SU-DHL-6 (cell line): ENCODE results near the gene CFAP210.

Experiments used
- H2AFZ ChIP-seq: fragments of 200-600 bp; sonication (generic); 2 replicates; pipeline ENCODE4 v1.6.1; 2014; ENCODE audit warnings: low read depth, mild to moderate bottlenecking, moderate library complexity, mixed read lengths, antibody characterized with exemption, low read length; ENCODE audit not compliant: severe bottlenecking
- H3F3A ChIP-seq: fragments of 200-600 bp; shearing (Covaris generic); 2 replicates; pipeline ENCODE4 v1.6.0; 2016; ENCODE audit warnings: antibody characterized with exemption, mild to moderate bottlenecking; ENCODE audit not compliant: insufficient read depth
- H3K27ac ChIP-seq: fragments of 200-600 bp; sonication (generic); 2 replicates; pipeline ENCODE4 v1.5.1; 2016; ENCODE audit warnings: low read depth, mild to moderate bottlenecking, low read length, moderate library complexity, mixed read lengths
- H3K27me3 ChIP-seq: fragments of 200-600 bp; sonication (generic), shearing (Covaris generic); 2 replicates; pipeline ENCODE4 v1.6.0; 2014; ENCODE audit warnings: mild to moderate bottlenecking, low read length
- H3K36me3 ChIP-seq: fragments of 200-600 bp; sonication (generic); 2 replicates; pipeline ENCODE4 v1.6.1; 2014; ENCODE audit warnings: mild to moderate bottlenecking, low read length, mixed read lengths
- H3K4me2 ChIP-seq: fragments of 300-600, 200-600 bp; shearing (Covaris generic), sonication (generic); 2 replicates; pipeline ENCODE4 v1.6.0; 2014; ENCODE audit warnings: low read length, low read depth, mild to moderate bottlenecking; ENCODE audit not compliant: poor library complexity, severe bottlenecking
- H3K4me3 ChIP-seq: fragments of 200-600 bp; sonication (generic); 2 replicates; pipeline ENCODE4 v1.5.1; 2014; ENCODE audit warnings: antibody characterized with exemption, low read length, mild to moderate bottlenecking, mixed read lengths; ENCODE audit not compliant: insufficient read depth, poor library complexity, severe bottlenecking
- H3K79me2 ChIP-seq: fragments of 200-600 bp; sonication (generic); 2 replicates; pipeline ENCODE4 v1.6.1; 2014; ENCODE audit warnings: mild to moderate bottlenecking, low read length, moderate library complexity; ENCODE audit not compliant: insufficient read depth
- H3K9ac ChIP-seq: fragments of 200-600 bp; sonication (generic); 2 replicates; pipeline ENCODE4 v1.7.0; 2014; ENCODE audit warnings: mild to moderate bottlenecking, low read length
- H3K9me2 ChIP-seq: fragments of 200-600 bp; sonication (generic); replicated peaks from 2 replicates; pipeline ENCODE4 v1.6.1; 2014; ENCODE audit warnings: low read length; ENCODE audit not compliant: insufficient read depth
- H3K9me3 ChIP-seq: fragments of 200-600 bp; sonication (generic); 2 replicates; pipeline ENCODE4 v1.6.1; 2014; ENCODE audit warnings: low read length, mixed read lengths; ENCODE audit not compliant: insufficient read depth
- H4K20me1 ChIP-seq: fragments of 200-600 bp; sonication (generic); 2 replicates; pipeline ENCODE4 v1.6.1; 2014; ENCODE audit warnings: low read depth, mild to moderate bottlenecking, antibody characterized with exemption, low read length, moderate library complexity, mixed read lengths
- EZH2phosphoT487 ChIP-seq: fragments of 200-600 bp; sonication (generic), shearing (Covaris generic); conservative IDR thresholded peaks from 2 replicates; pipeline ENCODE4 v1.6.1; 2018; ENCODE audit warnings: mild to moderate bottlenecking, antibody characterized with exemption, low read length, moderate library complexity, mixed read lengths
- TF ChIP-seq, protein P1 (sequence below): fragments of 200-600 bp; sonication (generic); IDR thresholded peaks from one replicate; pipeline ENCODE4 v1.5.1; 2017; ENCODE audit warnings: antibody characterized with exemption, mild to moderate bottlenecking, low read length, moderate library complexity; ENCODE audit not compliant: insufficient read depth, poor library complexity, severe bottlenecking

Gene CFAP210

DNA sequence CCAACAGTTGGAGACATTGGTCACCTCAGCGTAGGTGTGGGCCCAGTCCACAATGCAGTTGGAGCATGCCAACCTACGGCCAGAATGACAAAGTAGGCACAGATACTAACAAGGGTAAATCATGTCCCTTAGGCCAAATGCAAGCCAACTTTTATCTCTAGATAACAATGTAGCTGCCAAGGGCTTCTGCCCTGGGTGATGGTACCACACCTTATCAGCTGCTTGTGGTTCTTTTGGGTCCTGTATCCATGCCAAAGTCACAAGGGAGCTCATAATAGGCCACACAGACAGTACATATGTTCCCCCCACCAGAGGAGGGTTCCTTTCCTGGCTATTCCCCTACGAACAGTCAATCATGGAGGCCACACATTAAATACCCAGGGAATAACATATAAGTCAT is 19.1 kb upstream of the CFAP210 start:
- no peaks in the 10 kb centered on the region for H3K27me3 ChIP-seq
- H2AFZ ChIP-seq: no peak overlapping the region
- H3K9me2 ChIP-seq: no peaks in the 10 kb centered on the region
- no peaks in the 10 kb centered on the region for H4K20me1 ChIP-seq
- H3K79me2 ChIP-seq: no peaks in the 10 kb centered on the region
- H3K9ac ChIP-seq: no peak overlapping the region
- no peak overlapping the region for H3K4me2 ChIP-seq
- no peaks in the 10 kb centered on the region for H3F3A ChIP-seq
- TF ChIP-seq EZH2phosphoT487: no peak
- TF ChIP-seq, protein P1, sequence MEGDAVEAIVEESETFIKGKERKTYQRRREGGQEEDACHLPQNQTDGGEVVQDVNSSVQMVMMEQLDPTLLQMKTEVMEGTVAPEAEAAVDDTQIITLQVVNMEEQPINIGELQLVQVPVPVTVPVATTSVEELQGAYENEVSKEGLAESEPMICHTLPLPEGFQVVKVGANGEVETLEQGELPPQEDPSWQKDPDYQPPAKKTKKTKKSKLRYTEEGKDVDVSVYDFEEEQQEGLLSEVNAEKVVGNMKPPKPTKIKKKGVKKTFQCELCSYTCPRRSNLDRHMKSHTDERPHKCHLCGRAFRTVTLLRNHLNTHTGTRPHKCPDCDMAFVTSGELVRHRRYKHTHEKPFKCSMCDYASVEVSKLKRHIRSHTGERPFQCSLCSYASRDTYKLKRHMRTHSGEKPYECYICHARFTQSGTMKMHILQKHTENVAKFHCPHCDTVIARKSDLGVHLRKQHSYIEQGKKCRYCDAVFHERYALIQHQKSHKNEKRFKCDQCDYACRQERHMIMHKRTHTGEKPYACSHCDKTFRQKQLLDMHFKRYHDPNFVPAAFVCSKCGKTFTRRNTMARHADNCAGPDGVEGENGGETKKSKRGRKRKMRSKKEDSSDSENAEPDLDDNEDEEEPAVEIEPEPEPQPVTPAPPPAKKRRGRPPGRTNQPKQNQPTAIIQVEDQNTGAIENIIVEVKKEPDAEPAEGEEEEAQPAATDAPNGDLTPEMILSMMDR: no peak
- H3K9me3 ChIP-seq: no peaks in the 10 kb centered on the region
- no peak overlapping the region for H3K27ac ChIP-seq
- H3K4me3 ChIP-seq: no peak overlapping the region
- H3K36me3 ChIP-seq: no peaks in the 10 kb centered on the region

- Histone ChIP-seq H2AFZ (no peak overlapping the region), H3K27ac (no peak overlapping the region), H3K79me2 (no peaks in the 10 kb centered on the region), H3K36me3 (no peaks in the 10 kb centered on the region), H3K9me3 (no peaks in the 10 kb centered on the region), H3K9ac (no peak overlapping the region), H4K20me1 (no peaks in the 10 kb centered on the region), H3F3A (no peaks in the 10 kb centered on the region), H3K27me3 (no peaks in the 10 kb centered on the region), H3K4me3 (no peak overlapping the region), H3K4me2 (no peak overlapping the region), H3K9me2 (no peaks in the 10 kb centered on the region)
- TF ChIP-seq, protein P1: no peak
- TF ChIP-seq EZH2phosphoT487: no peak
Measured at GRCh38 chr2:169712791-169713227, 18.6 kb upstream of the CFAP210 start.

GRCh38 chr2:169711751-169712509 is 17.7 kb upstream of the CFAP210 start:
- Histone ChIP-seq H3K79me2 (no peaks in the 10 kb centered on the region), H3K9me3 (no peaks in the 10 kb centered on the region), H3K9ac (no peak overlapping the region), H2AFZ (no peak overlapping the region), H3K4me2 (no peak overlapping the region), H3K4me3 (no peak overlapping the region), H3K9me2 (no peaks in the 10 kb centered on the region), H3F3A (no peaks in the 10 kb centered on the region), H3K36me3 (no peaks in the 10 kb centered on the region), H3K27me3 (no peaks in the 10 kb centered on the region), H3K27ac (no peak overlapping the region), H4K20me1 (no peaks in the 10 kb centered on the region)
- TF ChIP-seq EZH2phosphoT487: no peak

DNA sequence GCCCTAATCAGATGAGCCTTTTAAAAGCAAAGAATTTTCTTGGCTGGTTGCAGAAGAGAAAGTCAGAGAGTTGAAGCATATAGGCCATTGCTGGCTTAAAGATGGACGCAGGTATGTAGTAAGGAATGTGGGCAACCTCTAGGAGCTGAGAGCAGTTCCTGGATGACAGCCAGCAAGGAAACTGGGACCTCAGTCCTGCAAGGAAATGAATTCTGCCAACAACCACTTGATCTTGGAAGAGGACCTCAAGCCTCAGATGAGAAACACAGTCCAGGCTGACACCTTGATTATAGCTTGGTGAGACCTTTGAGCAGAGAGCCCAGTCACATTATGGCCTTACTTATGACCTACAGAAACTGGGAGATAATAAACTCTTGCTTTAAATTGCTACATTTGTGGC is 15.8 kb upstream of the CFAP210 start:
- Histone ChIP-seq H3K9me3 (no peaks in the 10 kb centered on the region), H3K9ac (no peak overlapping the region), H3K4me3 (no peak overlapping the region), H3K9me2 (no peaks in the 10 kb centered on the region), H3K79me2 (no peaks in the 10 kb centered on the region), H3K27me3 (no peaks in the 10 kb centered on the region), H3K4me2 (no peak overlapping the region), H3F3A (no peaks in the 10 kb centered on the region), H3K36me3 (no peaks in the 10 kb centered on the region), H2AFZ (no peak overlapping the region), H3K27ac (no peak overlapping the region), H4K20me1 (no peaks in the 10 kb centered on the region)
- TF ChIP-seq EZH2phosphoT487: no peak
- TF ChIP-seq, protein P1: no peak
